Vagina (tissue), 2 donors: Measurements from ENCODE around the gene HAGH.

ENCODE experiments used
- CTCF ChIP-seq, 3 experiments: fragments of 450-650 bp in 2 of 3; fragments of 200-600 bp in 1 of 3; sonication (generic) in 1 of 3; IDR thresholded peaks; one replicate each; pipeline ENCODE4 v1.5.1; 2017 to 2019; ENCODE audit warnings: antibody characterized with exemption in 3 of 3, mild to moderate bottlenecking in 2 of 3, moderate library complexity in 2 of 3
- POLR2A ChIP-seq, 2 donors: fragments of 450-650 bp; IDR thresholded peaks; one replicate each; pipeline ENCODE4 v1.6.1; 2017; ENCODE audit warnings: antibody characterized with exemption in 2 of 2, mild to moderate bottlenecking in 2 of 2, moderate library complexity in 2 of 2
- POLR2AphosphoS5 ChIP-seq, 2 donors: sonication (generic); formaldehyde crosslinking; IDR thresholded peaks; one replicate each; pipeline ENCODE4 v1.9.0; 2017; ENCODE audit warnings: antibody characterized with exemption in 2 of 2, mild to moderate bottlenecking in 2 of 2, low read depth in 1 of 2; ENCODE audit not compliant: insufficient read depth in 1 of 2

GRCh38 chr16:1791256-1791942 lies 35.2 kb downstream of the HAGH start:
- TF ChIP-seq POLR2A (IDR thresholded peaks at IDR 0.05) (no peak), CTCF (IDR thresholded peaks at IDR 0.05) (no peak), POLR2AphosphoS5 (IDR thresholded peaks at IDR 0.05; ENCODE audit: insufficient read depth in 1 of 2, low read depth in 1 of 2) (no peak)
